ENCODE measurements around the gene TNS4. TPM values are rescaled to one million over a fixed set of nuclear protein-coding genes. Genes with fewer than 3 reads are reported as not detected.

TNS4 gene
- total RNA-seq, 1 experiment from 2014 or later = 127 TPM

GRCh38 chr17:40548982-40549685 lies 47.7 kb upstream of the TNS4 start:
- H3K9me3 ChIP-seq (ENCODE audit: low read length) = no peaks in the 10 kb centered on the region
- H4K20me1 ChIP-seq (ENCODE audit: low read length) = no peaks in the 10 kb centered on the region
- no peaks in the 10 kb centered on the region for H3K36me3 ChIP-seq (ENCODE audit: low read depth, low read length)
- no peak overlapping the region for H3K9ac ChIP-seq (ENCODE audit: low read length)
- CTCF ChIA-PET = no interaction called here
- H3K79me2 ChIP-seq (ENCODE audit: low read length) = no peaks in the 10 kb centered on the region
- intact Hi-C loops (cut with micrococcal nuclease) = no loop called here
- no peaks in the 10 kb centered on the region for H3K9me2 ChIP-seq (replicated peaks; ENCODE audit: low read length)
- POLR2A ChIA-PET (ENCODE audit: unreplicated experiment) = no interaction called here
- H2AFZ ChIP-seq (ENCODE audit: low read length) = no peak overlapping the region
- no peaks in the 10 kb centered on the region for H3F3A ChIP-seq (ENCODE audit: low read length, unreplicated experiment)
- 0 out of 2 replicates have a peak overlapping the region, but pooled peaks have one; percentile 2 for H3K27ac ChIP-seq (ENCODE audit: low read length)
- peak; percentile 76 for ATAC-seq
- TF ChIP-seq EZH2 (IDR thresholded peaks at IDR 0.05; ENCODE audit: low read length, unreplicated experiment) (no peak), EZH2phosphoT487 (IDR thresholded peaks at IDR 0.05; ENCODE audit: borderline replicate concordance, low read length) (no peak)
- H3K4me3 ChIP-seq (ENCODE audit: low read length) = no peak overlapping the region
- DNase-seq = peak; percentile 66
- no peaks in the 10 kb centered on the region for H3K27me3 ChIP-seq (ENCODE audit: low read length)
- peaks cover 32% of the 10 kb centered on the region for H3K4me1 ChIP-seq (ENCODE audit: insufficient read depth, low read length)
- no peak overlapping the region for H3K4me2 ChIP-seq (ENCODE audit: low read length)
- no TSS peak for BruUV-seq (replicated peaks)

- H3K27ac ChIP-seq (ENCODE audit: low read length) = 0 out of 2 replicates have a peak overlapping the region, but pooled peaks have one; percentile 2
- BruUV-seq (replicated peaks) = no TSS peak
- no peaks in the 10 kb centered on the region for H3K27me3 ChIP-seq (ENCODE audit: low read length)
- no peak overlapping the region for H3K9ac ChIP-seq (ENCODE audit: low read length)
- ATAC-seq = no peak
- H3K4me3 ChIP-seq (ENCODE audit: low read length) = no peak overlapping the region
- H3K4me2 ChIP-seq (ENCODE audit: low read length) = no peak overlapping the region
- no peak for DNase-seq
- H2AFZ ChIP-seq (ENCODE audit: low read length) = no peak overlapping the region
- H3K9me3 ChIP-seq (ENCODE audit: low read length) = no peaks in the 10 kb centered on the region
- H4K20me1 ChIP-seq (ENCODE audit: low read length) = no peaks in the 10 kb centered on the region
- ChIA-PET CTCF (no interaction called here), POLR2A (ENCODE audit: unreplicated experiment) (no interaction called here)
- H3K9me2 ChIP-seq (replicated peaks; ENCODE audit: low read length) = no peaks in the 10 kb centered on the region
- peaks cover 32% of the 10 kb centered on the region for H3K4me1 ChIP-seq (ENCODE audit: insufficient read depth, low read length)
- H3K36me3 ChIP-seq (ENCODE audit: low read depth, low read length) = no peaks in the 10 kb centered on the region
- TF ChIP-seq CTCF (conservative IDR thresholded peaks at IDR 0.05; ENCODE audit: low read depth, low read length) = no peak
- TF ChIP-seq EZH2phosphoT487 (IDR thresholded peaks at IDR 0.05; ENCODE audit: borderline replicate concordance, low read length) = no peak
- no peak for TF ChIP-seq EZH2 (IDR thresholded peaks at IDR 0.05; ENCODE audit: low read length, unreplicated experiment)
- intact Hi-C loops (cut with micrococcal nuclease) = no loop called here
- H3K79me2 ChIP-seq (ENCODE audit: low read length) = no peaks in the 10 kb centered on the region
- H3F3A ChIP-seq (ENCODE audit: low read length, unreplicated experiment) = no peaks in the 10 kb centered on the region
Measured at GRCh38 chr17:40548491-40548981, 47.1 kb upstream of the TNS4 start.

- BruUV-seq (replicated peaks) = no TSS peak
- Histone ChIP-seq H3K4me2 (ENCODE audit: low read length) (no peak overlapping the region), H3K4me1 (ENCODE audit: insufficient read depth, low read length) (peaks cover 32% of the 10 kb centered on the region)
Measured at GRCh38 chr17:40547785-40548478, 46.5 kb upstream of the TNS4 start.

More at GRCh38 chr17:40547785-40548478, 46.5 kb upstream of the TNS4 start:
- Histone ChIP-seq H2AFZ (ENCODE audit: low read length) (no peak overlapping the region), H3K4me3 (ENCODE audit: low read length) (no peak overlapping the region), H3K27me3 (ENCODE audit: low read length) (no peaks in the 10 kb centered on the region), H3F3A (ENCODE audit: low read length, unreplicated experiment) (no peaks in the 10 kb centered on the region), H3K36me3 (ENCODE audit: low read depth, low read length) (no peaks in the 10 kb centered on the region), H3K27ac (ENCODE audit: low read length) (no peak overlapping the region), H3K9me3 (ENCODE audit: low read length) (no peaks in the 10 kb centered on the region), H4K20me1 (ENCODE audit: low read length) (no peaks in the 10 kb centered on the region), H3K9me2 (replicated peaks; ENCODE audit: low read length) (no peaks in the 10 kb centered on the region), H3K9ac (ENCODE audit: low read length) (no peak overlapping the region), H3K79me2 (ENCODE audit: low read length) (no peaks in the 10 kb centered on the region)
- DNase-seq (no peak), ATAC-seq (no peak)
- POLR2A ChIA-PET (ENCODE audit: unreplicated experiment) = no interaction called here
- CTCF ChIA-PET = no interaction called here
- no peak for TF ChIP-seq EZH2phosphoT487 (IDR thresholded peaks at IDR 0.05; ENCODE audit: borderline replicate concordance, low read length)
- TF ChIP-seq EZH2 (IDR thresholded peaks at IDR 0.05; ENCODE audit: low read length, unreplicated experiment) = no peak
- no peak for TF ChIP-seq CTCF (conservative IDR thresholded peaks at IDR 0.05; ENCODE audit: low read depth, low read length)
- intact Hi-C loops (cut with micrococcal nuclease) = no loop called here
